DMS 273 (cell line): ENCODE data around the gene PTPRCAP.

Experiments used
- DNase-seq: peaks from one replicate; lab custom pipeline; 2025; ENCODE audit not compliant: unreplicated experiment; lab: John Stamatoyannopoulos, UW

The PTPRCAP gene

DNA sequence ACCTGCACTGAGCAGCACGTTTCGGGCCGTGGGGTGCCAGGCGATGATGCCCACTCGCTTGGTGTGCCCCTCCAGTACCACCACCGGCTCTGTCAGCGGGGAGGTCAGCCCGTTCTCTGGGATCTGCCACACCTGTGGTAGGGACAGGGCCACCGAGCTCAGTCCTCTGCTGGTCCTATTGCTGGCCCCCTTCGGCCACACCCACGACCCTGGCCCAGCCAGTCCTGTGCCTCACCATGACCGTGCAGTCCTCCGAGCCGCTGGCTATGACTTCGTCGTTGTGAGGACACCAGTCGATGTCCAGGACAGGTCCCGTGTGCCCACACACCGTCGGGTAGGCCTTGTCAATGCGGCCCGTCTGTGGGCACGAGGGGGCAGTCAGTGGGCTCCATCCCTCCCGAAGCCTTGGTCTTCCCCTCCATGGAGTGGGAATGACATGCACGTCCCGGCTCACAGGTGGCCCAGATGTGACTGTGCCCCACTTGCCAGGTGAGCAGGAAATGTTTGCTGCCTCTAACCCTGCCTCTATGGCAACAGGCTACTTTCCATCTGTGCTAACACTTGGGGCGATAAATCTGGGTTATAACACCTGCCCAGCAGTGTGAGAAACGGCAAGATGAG is 4.4 kb upstream of the PTPRCAP start:
- DNase-seq, result no peak

- DNase-seq, result peak; percentile 33
Observed at GRCh38 chr11:67441098-67441563, 3.6 kb upstream of the PTPRCAP start.

- no peak for DNase-seq
Observed at GRCh38 chr11:67440229-67441097, 3.0 kb upstream of the PTPRCAP start.

DNA sequence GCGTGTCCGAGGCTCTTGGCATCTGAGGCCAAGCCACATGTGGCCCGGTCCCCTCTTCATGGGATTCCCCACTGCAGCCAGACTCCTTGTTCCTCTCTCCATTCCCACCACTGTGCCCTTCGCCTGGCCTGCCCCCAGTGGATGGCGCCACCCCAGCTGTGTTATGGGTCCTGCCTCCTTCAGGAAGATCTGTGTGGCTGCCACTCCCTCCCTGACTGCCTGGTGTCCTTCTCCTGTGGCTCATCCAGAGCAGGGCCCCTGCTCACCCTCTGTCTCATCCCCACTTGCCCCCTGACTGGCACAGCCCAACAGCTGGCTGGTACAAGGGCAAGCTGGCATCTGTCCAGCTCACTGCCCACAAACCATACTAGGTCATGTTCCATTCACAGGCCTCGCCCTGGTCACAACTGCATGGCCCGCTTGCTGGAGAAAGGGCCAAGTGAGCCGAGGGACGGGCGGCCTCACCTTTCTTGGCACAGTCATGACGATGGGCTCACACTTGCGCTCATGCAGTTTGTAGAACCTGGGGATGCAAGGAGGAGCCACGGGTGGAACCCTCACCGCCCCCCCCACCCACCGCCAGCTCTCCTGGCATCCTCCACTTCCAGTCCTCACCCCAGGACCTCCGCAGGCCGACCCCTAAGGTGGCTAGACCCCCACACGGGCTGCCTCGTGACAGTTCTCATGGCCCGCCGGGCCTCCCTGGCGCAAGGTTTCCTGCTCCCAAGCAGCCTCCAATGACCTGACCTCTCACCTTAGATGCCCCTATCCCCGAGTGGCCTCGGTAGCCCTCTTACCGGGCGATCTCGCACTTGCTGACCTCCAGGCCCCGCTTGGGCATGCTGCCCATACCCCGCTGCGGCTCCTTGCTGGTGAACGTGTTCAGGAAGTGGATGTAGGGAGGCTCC is 2.1 kb upstream of the PTPRCAP start:
- peak; percentile 66 for DNase-seq

GRCh38 chr11:67438158-67438902 is 848 bp upstream of the PTPRCAP start:
- DNase-seq, result no peak

DNA sequence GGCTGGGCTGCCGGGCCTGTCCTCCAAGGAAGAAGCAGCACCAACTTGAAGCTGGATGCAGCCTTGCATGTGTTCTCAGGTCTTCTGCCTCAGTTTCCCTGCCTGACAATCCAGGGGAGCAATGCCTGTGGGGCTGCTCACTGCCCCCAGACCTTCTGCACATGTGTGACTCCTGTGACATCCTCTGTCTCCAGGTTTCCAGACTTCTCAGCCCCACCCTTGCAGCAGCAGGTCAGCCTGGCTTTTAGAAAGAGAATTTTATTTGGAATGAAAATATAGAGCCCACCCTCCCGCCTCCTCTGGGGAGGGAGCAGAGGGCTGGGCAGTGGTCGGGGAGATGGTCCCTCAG is 301 bp upstream of the PTPRCAP start:
- no peak for DNase-seq

DNA sequence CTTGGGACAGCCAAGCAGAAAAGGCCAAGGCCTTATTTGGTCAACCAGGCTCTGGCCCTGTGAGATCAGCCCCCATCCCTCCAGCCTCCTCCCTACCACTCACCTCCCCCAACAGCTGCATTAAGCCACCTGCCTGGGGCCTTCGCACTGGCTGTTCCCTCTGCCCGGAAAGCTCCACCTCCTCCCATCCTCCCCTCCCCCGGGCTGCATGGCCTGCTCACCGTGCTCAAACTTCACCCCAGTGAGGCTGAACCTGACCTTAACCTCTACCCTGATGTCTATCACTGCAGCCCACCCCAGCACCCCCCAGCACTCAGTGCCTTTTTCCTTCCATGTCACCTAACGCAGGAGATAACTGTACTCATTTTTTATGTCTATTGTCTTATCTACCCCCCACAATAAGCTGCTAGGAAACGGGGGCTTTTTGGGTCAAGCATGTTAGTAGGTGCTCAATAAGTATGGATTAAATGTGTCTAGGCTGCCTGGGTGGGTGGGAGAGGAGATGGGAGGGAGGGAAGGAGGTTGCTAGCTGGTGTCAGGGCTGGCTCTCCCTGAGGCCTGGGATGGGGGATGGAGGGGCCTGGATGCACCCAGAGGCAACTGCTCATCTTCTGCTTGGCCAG is 912 bp downstream of the PTPRCAP start:
- DNase-seq, result peak; percentile 38

- DNase-seq, result no peak
Observed at GRCh38 chr11:67435727-67436458, 1.6 kb downstream of the PTPRCAP start.

DNA sequence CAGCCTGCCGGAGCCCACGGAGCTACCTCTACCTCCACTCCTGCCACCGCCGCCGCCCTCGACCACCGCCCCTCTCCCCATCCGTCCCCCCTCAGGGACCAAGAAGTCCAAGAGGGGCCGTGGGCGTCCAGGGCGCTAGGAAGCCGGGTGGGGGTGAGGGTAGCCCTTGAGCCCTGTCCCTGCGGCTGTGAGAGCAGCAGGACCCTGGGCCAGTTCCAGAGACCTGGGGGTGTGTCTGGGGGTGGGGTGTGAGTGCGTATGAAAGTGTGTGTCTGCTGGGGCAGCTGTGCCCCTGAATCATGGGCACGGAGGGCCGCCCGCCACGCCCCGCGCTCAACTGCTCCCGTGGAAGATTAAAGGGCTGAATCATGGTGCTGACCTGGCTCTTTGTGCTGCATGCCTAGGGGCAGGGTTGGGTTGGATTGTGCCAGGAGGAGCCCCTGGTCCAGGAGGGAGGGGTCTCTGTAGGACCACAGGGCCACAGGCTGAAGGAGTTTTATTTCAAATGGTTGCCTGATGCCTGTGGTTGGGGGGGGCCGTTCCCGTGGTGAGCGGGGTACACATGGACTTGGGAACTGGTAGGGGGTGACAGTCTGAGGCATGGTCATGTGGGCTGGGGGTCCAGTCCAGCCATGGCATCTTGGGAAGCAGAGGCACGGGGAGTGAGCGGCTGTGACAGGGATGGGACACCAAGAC is 2.3 kb downstream of the PTPRCAP start:
- DNase-seq, result no peak

DNA sequence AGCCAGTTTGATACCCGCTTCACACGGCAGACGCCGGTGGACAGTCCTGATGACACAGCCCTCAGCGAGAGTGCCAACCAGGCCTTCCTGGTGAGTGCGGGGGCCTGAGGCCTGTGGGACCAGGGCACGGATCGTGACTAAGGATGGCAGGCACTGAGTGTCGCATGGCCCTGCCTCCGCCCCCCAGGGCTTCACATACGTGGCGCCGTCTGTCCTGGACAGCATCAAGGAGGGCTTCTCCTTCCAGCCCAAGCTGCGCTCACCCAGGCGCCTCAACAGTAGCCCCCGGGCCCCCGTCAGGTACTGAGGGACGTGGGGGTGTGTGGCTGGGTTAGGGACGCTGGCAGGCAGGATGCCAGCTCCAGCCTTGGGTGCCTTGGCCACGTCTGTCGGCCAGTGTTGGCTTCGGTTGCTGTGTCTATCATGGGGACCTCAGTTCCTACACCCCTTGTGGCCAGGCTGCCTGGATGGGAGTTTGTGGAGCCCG is 3.0 kb downstream of the PTPRCAP start:
- DNase-seq, result no peak

GRCh38 chr11:67433536-67434394 is 3.7 kb downstream of the PTPRCAP start:
- DNase-seq, result no peak

GRCh38 chr11:67432655-67433349 is 4.7 kb downstream of the PTPRCAP start:
- no peak for DNase-seq

- no peak for DNase-seq
Observed at GRCh38 chr11:67431346-67432249, 5.9 kb downstream of the PTPRCAP start.

DNA sequence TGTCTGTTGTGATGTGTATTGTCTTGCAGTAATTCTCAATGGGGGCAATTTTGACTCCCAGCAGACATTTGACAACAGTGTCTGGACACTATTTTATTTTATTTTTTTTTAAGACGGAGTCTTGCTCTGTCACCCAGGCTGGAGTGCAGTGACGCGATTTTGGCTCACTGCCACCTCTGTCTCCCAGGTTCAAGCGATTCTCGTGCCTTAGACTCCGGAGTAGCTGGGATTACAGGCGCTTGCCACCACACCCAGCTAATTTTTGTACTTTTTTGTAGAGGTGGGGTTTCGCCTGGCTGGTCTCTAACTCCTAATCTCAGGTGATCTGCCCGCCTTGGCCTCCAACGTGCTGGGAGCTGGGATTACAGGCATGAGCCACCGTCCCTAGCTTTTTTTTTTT is 7.8 kb downstream of the PTPRCAP start:
- no peak for DNase-seq

DNA sequence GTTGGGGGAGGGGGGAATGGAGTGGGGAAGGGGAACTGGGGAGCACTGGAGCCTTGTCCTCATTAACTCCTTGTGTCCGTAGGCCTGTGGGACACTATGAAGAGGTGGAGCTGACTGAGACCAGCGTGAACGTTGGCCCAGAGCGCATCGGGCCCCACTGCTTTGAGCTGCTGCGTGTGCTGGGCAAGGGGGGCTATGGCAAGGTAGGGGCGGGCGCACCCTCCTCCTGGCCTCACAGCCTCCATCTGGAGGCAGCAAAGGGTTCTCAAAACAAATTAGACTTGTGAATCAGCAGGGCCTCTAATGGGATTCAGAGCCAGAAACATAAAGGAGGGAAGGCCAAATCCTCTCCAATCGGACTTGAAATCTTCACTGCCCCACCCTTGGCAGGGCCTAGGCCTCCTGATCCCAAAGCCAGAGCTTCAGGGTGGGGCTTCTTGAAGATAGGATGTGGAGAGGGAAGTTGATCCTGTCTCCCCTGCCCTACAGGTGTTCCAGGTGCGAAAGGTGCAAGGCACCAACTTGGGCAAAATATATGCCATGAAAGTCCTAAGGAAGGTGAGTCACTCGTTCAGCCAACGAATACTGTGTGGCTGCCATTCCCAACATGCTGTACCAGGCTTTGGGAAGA is 8.3 kb downstream of the PTPRCAP start:
- DNase-seq, result peak; percentile 25
